ENCODE results near the gene PPP1R14B.

PPP1R14B gene

GRCh38 chr11:64245401-64245796, 1.3 kb downstream of the PPP1R14B start:
- DNase-seq = no peak

DNA sequence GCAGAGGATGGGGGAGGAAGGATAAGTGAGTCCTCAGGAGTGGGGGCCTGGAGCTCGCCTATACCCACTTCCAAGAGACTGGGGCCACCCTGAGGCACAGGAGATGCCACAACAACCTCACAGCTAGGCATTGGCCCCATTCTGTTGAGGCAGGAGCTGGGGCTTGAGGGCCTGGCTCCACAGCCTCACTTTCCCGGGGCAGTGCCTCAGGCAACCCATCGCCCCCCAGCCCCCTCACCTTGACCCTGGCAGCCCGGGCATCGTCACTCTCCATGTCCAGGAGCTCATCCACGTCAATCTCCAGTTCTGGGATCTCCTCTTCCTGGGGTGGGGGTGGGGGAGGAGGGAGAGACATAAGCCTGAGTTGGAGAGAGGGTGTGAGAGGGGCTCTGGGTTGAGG, 1.8 kb downstream of the PPP1R14B start:
- no peak for DNase-seq

DNA sequence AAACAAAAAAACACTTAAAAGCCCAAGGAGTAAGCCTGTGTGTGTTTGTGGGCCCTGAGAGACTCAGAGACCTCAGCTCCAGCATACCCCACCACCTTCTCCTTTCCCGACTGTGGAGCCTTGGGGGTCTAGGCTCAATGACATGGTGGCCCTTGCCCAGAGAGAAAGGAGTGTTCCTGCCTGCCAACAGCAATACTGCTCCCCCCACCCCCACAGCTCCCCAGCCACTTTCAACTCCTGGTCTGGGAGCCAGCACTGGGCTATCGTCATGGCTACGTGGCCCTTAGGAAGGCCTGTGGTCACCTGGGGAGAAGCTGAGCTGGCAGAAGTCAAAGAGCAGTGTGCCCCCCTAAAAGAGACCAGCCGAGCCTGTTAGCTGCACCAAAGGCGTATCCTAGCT, 2.6 kb downstream of the PPP1R14B start:
- no peak for DNase-seq

DNA sequence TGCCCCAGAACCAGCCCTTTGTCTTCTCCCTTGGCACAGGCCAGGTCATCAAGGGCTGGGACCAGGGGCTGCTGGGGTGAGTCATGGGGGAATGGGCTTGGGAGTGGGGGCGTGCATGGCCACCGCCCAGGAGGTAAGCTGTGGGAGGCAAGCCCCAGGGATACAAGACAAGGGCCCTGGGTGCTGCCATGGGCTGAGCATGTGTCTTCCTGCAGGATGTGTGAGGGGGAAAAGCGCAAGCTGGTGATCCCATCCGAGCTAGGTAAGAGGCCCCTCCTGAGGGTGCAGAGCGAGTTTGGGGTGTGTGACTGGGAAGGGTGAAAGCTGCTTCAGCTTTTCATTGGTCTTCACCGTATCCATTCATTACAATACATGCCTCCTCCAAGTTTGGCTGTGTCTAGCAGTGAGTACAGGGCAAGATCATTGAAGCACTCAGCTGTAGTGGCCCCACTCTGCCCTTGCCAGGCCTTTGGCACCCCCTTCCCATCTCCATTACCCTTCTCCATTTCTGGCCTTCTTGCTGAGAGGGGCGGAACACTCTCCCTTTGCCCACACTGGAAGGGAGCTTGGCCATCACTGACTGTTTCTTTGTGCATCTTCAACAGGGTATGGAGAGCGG, 3.4 kb downstream of the PPP1R14B start:
- no peak for DNase-seq

DNA sequence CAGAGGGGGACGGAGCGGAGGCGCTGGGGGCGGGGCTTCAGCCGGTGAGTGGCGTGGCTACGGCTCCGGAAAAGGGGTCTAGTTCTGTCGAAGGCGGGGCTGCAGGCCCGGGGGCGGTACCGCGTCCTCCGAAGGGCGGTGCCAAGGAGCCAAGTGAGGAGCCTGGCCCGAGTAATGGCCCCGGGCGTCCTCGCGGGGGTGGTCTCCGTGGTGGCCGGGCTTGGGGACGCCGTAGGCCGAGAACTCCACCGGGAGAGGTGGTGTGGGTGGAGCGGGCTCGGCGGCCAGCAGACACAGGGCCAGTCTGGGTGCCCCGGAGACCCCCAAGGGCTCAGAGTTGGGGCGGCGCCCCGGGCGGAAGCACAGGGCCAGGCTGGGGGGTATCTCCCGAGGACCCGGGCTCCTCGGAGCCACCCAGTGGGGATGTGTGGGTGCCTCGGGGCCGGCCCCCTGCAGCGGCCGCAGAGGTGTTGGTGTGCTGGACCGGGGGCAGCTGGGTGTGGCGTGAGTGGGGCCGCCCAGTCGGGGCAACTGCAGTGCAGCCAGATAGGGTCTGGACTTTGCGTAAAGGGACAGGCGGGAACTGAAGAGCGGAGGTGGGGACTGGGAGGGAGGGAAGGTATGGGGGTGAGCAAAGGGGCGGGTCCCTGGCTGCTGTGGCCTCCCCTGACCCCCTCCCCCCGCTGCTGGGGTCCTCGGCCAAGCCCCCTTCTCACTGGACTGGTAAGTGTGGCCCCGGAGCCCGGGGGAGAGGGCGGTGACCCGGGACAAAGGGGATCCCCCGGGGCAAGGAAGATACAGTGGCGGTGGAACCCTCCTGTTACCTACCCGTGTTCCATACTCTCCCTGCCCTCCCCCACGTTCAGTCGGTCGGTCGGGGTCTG, 5.0 kb downstream of the PPP1R14B start:
- no peak for DNase-seq

- peak; percentile 96 for DNase-seq
Measured at GRCh38 chr11:64241241-64241490, 5.6 kb downstream of the PPP1R14B start.

GRCh38 chr11:64240435-64241240, 6.1 kb downstream of the PPP1R14B start, which contains the start of gene FKBP2:
FKBP2 (plus strand) TSS chr11:64241095; CDS start chr11:64242388, 1,293 bp downstream.
- peak; percentile 82 for DNase-seq

DNA sequence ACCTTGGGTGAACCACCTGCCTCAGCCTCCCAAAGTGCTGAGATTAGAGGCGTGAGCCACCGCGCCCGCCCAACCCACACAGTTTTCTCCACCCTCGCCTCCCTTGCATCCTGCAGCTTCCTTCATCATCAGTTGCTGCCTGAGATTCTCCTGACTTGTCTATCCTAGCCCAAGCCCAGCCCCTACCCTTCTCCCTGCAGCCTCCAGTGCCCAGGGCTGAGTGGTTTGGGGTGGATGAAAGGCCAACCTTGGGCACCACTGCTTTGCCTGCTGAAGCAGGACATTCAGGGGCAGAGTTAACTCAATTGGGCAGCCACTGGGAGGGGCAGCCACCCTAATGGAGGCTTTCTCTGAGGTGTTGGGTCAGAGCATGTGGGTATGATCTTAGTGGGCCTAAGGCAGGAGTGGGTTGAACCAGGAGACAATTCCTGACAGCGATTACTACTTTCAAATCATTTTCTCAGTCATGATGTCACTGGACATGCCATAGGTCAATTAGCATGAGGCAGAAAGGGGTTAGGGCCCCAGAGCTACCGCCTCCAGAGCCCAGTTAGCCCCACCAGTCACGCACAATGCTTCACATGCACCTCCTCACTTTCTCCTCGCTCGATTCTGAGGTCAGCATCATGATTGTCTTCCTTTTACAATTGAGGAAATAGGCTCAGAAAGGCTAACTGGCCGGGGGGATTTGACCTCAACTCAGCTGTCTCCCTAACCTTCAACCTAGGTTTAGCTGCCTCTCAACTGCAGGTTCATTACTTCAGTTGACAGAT, 6.9 kb downstream of the PPP1R14B start:
- no peak for DNase-seq

DNA sequence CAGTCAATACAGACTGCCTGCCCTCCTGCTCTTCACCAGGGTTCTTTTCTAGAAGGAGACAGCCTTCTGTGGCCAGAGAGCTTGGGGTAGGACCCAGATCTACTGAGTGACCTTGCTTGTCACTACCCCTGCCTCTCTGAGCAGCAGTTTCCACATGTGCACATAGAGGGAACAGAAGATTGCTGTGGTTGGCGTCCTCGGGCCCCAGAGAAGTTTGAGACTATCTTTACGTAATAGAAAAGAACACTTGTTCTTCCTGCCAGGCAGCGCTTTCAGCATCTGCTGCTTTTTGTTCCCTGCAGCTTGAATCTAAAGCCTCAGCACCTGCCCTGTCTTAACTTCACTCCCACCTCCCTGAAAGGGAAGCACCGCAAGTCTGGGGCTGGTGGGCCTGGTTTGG, 7.7 kb downstream of the PPP1R14B start:
- no peak for DNase-seq

- no peak for DNase-seq
Measured at GRCh38 chr11:64238076-64238475, 8.7 kb downstream of the PPP1R14B start.

DNA sequence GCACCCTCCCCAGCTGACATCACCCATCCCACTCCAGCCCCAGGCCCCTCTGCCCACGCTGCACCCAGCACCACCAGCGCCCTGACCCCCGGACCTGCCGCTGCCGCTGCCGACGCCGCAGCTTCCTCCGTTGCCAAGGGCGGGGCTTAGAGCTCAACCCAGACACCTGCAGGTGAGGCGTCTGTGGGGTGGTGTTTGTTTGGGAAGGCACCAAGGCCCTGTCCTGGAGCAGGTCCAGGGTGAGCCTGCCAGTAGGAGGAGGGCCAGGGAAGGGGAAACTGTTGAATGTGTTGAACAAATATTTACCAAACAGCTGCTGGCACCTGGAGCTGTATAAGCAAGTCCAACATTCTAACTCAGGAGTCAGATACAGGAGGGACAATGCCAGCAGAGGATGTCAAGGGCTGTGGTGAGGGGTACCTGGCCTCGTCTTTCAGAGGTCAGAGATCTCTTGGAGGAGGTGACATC, 9.2 kb downstream of the PPP1R14B start:
- DNase-seq = peak; percentile 94

GRCh38 chr11:64235437-64236161, 11.1 kb downstream of the PPP1R14B start:
- DNase-seq = no peak

DNA sequence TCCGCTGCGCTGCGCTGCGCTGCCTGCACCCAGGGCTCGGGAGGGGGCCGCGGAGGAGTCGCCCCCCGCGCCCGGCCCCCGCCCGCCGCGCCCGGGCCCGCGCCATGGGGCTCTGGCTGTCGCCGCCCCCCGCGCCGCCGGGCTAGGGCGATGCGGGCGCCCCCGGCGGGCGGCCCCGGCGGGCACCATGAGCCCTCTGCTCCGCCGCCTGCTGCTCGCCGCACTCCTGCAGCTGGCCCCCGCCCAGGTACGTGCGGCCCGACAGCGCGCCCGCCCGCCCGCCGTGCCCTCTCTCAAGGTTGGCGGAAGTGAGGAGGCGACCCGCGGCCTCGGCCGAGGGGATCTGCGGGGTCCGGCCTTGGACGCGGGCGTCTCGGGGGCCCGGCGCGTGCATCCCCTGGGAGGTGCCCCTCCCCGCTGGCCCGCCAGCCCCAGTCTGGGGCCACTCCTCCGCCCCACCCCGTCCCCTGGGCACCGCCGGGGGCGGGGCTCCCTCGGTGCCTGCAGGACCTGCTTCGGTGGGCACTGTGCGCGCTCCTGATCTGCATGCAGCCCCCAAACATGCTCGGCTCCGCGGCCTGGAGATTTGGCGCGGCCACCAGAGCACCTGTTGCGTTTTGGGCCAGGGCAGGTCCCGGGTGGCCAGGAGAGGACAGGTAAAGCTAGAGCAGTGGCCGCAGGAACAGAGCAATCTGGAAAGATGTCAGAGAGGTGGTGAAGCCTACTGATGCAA, 11.9 kb downstream of the PPP1R14B start:
- no peak for DNase-seq

GRCh38 chr11:64233913-64234586, 12.7 kb downstream of the PPP1R14B start, which contains the start of gene VEGFB:
VEGFB (plus strand) TSS chr11:64234584; CDS start chr11:64234834, 250 bp downstream.
- no peak for DNase-seq

- no peak for DNase-seq
Measured at GRCh38 chr11:64232967-64233315, 13.8 kb downstream of the PPP1R14B start.

DNA sequence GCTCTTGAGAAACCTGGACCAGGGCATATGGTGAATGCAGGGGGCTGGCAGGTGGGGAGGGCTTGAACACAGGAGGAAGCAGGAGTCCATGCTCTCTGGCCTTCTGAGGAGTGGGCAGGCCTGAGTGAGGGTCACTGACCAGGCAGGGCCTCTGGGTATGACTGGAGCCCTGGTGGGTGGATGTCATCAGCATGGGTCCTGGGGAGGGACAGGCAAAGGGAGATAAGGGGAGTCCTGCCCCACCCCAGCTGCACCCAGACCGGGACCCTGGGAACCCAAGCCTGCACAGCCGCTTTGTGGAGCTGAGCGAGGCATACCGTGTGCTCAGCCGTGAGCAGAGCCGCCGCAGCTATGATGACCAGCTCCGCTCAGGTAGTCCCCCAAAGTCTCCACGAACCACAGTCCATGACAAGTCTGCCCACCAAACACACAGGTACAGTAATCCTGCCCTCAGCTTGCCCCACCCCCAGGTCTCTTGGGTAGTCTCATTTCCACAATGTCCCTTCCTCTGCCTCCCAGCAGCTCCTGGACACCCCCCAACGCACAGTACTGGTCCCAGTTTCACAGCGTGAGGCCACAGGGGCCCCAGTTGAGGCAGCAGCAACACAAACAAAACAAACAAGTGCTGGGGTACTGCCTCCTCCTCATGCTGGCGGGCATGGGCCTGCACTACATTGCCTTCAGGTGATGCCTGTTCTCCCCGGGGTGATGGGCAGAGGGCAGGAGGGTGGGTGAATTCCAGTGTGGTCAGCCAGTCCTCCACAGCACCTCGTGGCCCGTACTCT, 14.4 kb downstream of the PPP1R14B start:
- no peak for DNase-seq

DNA sequence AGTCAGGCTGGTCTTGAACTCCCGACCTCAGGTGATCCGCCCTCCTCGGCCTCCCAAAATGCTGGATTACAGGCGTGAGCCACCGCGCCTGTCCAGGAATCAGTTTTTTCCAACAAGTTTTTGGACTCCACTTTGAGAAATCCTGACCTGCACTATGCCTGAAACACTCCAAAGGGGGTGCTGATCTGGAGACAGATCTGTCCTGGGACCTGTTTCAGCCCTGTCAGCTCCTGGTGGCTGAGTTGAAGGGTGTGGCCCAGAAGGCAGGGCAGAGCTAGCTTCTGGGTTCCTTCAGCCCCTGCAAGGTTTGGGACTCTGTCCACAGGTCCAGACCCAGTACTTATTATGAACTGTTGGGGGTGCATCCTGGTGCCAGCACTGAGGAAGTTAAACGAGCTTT, 15.2 kb downstream of the PPP1R14B start:
- DNase-seq = no peak

GRCh38 chr11:64230985-64231365, 15.8 kb downstream of the PPP1R14B start:
- DNase-seq = no peak

DNA sequence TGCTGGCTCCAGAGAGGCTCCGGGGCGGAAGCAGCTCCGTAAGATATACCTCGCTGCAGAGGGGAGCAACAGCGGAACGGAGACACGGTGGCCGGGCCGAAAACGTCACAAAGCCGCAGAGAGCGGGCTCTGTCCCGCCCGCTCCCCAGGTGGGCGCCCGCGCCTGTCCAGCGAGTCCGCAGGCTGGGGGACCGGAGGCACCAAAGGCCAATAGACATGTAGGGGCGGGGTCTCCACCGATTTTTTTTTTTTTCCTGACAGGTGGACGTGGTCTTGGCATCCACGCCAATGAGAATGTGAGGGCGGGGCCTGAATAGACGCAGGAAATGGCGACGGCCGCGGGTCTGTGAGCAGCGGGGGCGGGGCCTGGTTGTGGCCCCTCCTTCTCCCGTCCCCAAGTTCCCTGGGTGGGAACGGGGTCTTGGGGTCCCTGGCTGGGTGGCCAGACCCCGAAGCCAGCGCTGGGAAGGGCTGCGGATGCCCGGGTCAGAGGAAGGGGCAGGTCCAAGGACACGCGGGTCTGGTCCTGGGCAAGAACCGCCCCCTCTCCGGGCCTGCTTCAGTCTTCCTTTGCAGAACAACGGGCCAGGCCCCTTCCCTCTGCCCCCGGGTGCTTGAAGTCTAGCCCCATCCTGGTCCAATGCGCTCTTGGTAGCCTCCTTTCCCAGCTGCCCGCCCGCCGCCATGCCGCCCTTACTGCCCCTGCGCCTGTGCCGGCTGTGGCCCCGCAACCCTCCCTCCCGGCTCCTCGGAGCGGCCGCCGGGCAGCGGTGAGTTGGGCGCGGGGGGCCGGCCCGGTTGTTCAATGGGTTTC, 16.4 kb downstream of the PPP1R14B start, which contains the start of gene DNAJC4:
Gene DNAJC4, plus strand, starts transcription at position 378 of the 814 bp plus-strand sequence. Its CDS starts 307 bp downstream, at position 685.
- DNase-seq = peak; percentile 86
